Measurements from ENCODE around the gene ZNF385B.

- TF ChIP-seq TP53 (CRISPR knock-in tag; IDR thresholded peaks at IDR 0.05): no peak
- TF ChIP-seq ZSCAN18 (CRISPR knock-in tag; IDR thresholded peaks at IDR 0.05): no peak
- TF ChIP-seq, protein P1, sequence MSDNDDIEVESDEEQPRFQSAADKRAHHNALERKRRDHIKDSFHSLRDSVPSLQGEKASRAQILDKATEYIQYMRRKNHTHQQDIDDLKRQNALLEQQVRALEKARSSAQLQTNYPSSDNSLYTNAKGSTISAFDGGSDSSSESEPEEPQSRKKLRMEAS (CRISPR knock-in tag; IDR thresholded peaks at IDR 0.05): no peak
- TF ChIP-seq CREB1 (CRISPR knock-in tag; IDR thresholded peaks at IDR 0.05): no peak
- TF ChIP-seq, protein P2, sequence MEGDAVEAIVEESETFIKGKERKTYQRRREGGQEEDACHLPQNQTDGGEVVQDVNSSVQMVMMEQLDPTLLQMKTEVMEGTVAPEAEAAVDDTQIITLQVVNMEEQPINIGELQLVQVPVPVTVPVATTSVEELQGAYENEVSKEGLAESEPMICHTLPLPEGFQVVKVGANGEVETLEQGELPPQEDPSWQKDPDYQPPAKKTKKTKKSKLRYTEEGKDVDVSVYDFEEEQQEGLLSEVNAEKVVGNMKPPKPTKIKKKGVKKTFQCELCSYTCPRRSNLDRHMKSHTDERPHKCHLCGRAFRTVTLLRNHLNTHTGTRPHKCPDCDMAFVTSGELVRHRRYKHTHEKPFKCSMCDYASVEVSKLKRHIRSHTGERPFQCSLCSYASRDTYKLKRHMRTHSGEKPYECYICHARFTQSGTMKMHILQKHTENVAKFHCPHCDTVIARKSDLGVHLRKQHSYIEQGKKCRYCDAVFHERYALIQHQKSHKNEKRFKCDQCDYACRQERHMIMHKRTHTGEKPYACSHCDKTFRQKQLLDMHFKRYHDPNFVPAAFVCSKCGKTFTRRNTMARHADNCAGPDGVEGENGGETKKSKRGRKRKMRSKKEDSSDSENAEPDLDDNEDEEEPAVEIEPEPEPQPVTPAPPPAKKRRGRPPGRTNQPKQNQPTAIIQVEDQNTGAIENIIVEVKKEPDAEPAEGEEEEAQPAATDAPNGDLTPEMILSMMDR (IDR thresholded peaks at IDR 0.05): no peak
- TF ChIP-seq FOXP1 (CRISPR knock-in tag; IDR thresholded peaks at IDR 0.05; ENCODE audit: borderline replicate concordance): no peak
- no peak for TF ChIP-seq ERG (CRISPR knock-in tag; IDR thresholded peaks at IDR 0.05)
- TF ChIP-seq, protein P3, sequence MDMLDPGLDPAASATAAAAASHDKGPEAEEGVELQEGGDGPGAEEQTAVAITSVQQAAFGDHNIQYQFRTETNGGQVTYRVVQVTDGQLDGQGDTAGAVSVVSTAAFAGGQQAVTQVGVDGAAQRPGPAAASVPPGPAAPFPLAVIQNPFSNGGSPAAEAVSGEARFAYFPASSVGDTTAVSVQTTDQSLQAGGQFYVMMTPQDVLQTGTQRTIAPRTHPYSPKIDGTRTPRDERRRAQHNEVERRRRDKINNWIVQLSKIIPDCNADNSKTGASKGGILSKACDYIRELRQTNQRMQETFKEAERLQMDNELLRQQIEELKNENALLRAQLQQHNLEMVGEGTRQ (CRISPR knock-in tag; IDR thresholded peaks at IDR 0.05): no peak
Observed at GRCh38 chr2:179800776-179801175, 60.6 kb downstream of the ZNF385B start.
